Measurements from ENCODE around the gene CMTM6.
"Not testable (repeated sequence)": the region's sequence is repeated elsewhere in the genome, so short reads cannot be mapped to it uniquely, and the experiment has no call there.

The CMTM6 gene

GRCh38 chr3:32498992-32499391, 3.7 kb downstream of the CMTM6 start:
- no peak for DNase-seq

GRCh38 chr3:32498252-32498651, 4.4 kb downstream of the CMTM6 start:
- DNase-seq = no peak

- DNase-seq = no peak
Measured at GRCh38 chr3:32495609-32496008, 7.0 kb downstream of the CMTM6 start.

GRCh38 chr3:32495085-32495484, 7.6 kb downstream of the CMTM6 start:
- no peak for DNase-seq

- no peak for DNase-seq
Measured at GRCh38 chr3:32493437-32494414, 8.9 kb downstream of the CMTM6 start.

GRCh38 chr3:32492684-32493436, 9.8 kb downstream of the CMTM6 start:
- DNase-seq = no peak

- no peak for DNase-seq
Measured at GRCh38 chr3:32488474-32489008, 14.1 kb downstream of the CMTM6 start.

- no peak for DNase-seq
Measured at GRCh38 chr3:32487781-32488473, 14.7 kb downstream of the CMTM6 start.

GRCh38 chr3:32484436-32484835, 18.2 kb downstream of the CMTM6 start:
- no peak for DNase-seq

GRCh38 chr3:32483772-32484171, 18.9 kb downstream of the CMTM6 start:
- no peak for DNase-seq

GRCh38 chr3:32482693-32483092, 20.0 kb downstream of the CMTM6 start:
- no peak for DNase-seq

GRCh38 chr3:32481791-32482631, 20.6 kb downstream of the CMTM6 start:
- DNase-seq = no peak

- DNase-seq = no peak
Measured at GRCh38 chr3:32480604-32481003, 22.0 kb downstream of the CMTM6 start.

GRCh38 chr3:32474201-32474600, 28.5 kb downstream of the CMTM6 start:
- no peak for DNase-seq

- DNase-seq = not testable (repeated sequence)
Measured at GRCh38 chr3:32472151-32472550, 30.5 kb downstream of the CMTM6 start.

- no peak for DNase-seq
Measured at GRCh38 chr3:32471246-32471645, 31.4 kb downstream of the CMTM6 start.

GRCh38 chr3:32470362-32470761, 32.3 kb downstream of the CMTM6 start:
- DNase-seq = no peak

- DNase-seq = no peak
Measured at GRCh38 chr3:32469151-32469874, 33.3 kb downstream of the CMTM6 start.

GRCh38 chr3:32467333-32468070, 35.1 kb downstream of the CMTM6 start:
- DNase-seq = peak; percentile 35 to 71 (median 61)

- not testable (repeated sequence) for DNase-seq
Measured at GRCh38 chr3:32466808-32467207, 35.8 kb downstream of the CMTM6 start.

GRCh38 chr3:32464726-32465125, 37.9 kb downstream of the CMTM6 start:
- DNase-seq = not testable (repeated sequence)
